HTERT RPE-1 (cell line): ENCODE data around the gene SQOR.

Source experiments
- in situ Hi-C: fragments of 300-500 bp; cut with MboI; formaldehyde crosslinking; loops from 4 replicates; pipeline ENCODE4 v1.14.3; 2020; ENCODE audit warnings: low sequenced_read_pairs

SQOR gene

DNA sequence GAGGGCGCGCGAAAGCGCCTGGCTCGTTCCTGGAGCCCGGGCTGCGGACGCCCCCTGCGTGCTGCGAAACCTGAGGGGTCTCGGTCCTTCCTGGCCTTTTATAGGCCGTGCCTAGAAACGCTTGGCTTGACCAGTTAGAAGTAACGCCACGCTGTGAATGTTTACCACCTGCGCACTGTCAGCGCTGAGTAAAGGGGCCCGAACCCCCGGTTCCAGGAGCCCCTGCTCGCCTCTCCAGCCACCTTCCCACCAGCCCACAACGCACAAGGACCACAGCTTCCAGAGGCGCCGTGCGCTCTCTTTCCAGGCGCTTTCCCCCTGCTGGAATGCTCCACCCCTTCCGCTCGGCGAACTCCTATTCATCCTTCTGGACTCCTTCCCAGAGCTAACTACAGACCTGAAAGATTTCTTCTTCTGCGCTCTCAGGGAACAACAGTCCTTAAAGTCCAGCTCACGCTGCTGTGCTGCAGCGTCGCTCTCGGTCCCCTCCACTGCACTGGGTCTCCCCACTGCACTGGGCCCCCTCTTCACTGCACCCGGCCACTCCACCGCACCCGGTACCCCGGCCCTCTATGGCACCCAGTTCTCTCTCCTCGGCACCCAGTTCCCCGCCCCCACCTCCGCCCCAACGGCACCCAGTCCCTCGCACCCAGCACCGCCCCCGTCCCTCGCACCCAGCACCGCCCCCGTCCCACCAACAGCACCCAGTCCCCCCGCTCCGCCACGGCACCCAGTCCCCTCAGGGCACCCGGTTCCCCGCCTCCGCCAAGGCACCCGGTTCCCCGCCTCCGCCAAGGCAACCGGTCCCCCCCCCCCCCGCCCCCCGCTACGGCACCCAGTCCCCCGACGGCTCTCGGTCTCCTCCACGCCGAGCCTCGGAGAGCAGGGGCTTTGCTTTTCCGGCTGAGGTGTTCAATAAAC, 69.8 kb downstream of the SQOR start:
- in situ Hi-C loops, result no loop called here

DNA sequence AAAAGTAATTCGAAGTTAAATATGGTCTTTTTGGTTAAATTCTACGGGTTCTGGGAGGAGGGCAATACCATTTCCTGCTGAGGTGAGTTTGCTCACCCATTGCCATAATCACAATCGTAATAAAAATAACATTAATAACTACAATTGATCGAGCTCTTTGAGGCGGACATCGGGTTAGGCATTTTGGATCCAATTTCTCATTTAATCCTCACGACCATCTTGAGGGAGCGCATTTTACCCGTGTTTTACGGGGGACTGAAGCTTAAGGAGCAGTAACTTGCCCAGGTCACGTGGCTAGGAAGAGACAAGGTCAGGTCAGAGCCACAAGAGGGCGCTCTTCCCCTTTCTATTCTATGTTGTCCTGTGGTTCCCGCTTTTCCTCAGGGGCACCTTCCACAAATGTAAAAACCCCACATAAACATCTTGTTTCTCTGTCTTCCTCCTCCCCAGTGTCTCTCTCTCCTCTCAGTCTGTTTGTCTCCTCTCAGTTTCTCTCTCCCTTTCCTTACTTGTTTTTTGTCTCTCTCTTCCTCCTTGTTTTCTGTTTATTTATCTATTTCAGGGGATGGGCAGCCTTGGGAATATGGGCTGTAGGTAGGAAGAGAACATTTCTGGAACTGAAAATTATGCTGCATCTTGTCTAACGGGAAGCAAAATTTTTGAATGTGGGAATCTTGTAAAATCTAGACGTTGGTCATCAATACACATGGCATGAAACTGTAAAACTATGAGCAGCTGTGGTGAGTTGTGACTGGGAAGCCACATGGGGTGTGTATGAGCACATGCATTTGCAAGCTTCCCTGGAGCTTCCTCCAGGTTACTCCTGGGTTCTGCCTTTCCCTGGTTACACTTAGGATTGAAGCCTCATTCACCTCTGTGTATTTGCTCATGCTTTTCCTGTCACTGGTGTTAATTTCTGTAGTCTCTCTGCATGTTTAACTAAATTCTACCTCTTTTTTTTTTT, 71.0 kb downstream of the SQOR start:
- in situ Hi-C loops, result no loop called here

DNA sequence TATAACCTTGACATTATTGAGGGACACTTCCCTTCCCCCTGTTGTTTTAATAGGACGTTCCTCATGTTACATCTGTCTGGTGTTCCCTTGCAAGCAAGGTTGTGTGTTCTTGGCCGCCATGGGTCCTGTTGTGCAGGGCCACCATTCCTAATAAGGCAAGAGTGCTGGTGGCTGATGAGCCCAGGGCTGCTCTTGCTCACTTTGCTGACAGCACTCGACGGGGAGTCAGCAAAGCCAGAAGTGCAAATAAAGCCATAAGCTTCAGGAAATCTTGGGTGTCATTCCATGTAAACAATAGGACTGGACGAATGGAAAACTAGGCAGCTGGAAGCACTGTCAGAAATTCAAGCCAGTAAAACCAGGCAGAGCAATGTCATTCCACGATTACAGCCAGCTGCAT, 75.8 kb downstream of the SQOR start:
- in situ Hi-C loops, result no loop called here

DNA sequence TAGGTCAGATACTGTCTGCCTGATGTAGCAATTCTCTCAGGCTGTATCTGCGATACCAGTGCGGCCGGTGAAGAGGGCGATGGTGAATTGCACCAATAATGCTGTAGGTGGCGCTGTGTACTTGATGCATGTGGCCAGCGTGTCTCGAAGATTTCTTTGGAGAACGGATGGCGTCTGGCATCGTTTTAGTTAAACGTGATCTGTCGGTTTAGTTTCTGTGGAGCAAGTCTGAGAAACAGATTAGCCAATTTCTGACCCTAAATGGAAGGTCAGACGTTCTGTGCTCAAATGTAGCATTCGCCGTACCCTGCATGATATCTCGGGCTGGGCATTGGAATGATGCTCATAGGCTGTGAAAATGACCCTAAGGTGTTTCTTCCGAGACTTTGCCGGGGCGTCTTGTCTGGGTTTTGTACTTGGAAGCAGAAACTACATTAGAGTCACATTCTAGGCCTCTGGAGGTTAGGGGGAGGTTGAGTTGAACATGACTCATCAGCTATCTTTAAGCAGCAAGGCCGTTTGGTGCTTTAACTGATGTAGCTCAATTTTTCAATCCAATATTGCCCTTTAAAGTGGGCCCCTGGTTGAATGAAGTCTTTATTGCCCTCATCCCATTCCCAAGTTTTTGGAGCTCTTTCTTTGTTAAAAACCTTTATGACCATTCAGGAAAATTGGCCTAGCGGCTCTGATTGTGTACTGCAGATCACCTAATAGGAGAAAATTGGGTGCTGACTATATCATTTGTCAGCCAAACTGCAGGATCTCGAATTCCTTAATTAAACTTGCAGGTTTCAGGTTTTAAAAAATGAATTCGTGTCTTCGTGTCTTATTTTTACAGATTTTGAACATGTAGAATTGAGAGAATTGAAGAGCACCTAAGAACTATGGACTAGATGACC, 80.0 kb downstream of the SQOR start:
- in situ Hi-C loops, result no loop called here

DNA sequence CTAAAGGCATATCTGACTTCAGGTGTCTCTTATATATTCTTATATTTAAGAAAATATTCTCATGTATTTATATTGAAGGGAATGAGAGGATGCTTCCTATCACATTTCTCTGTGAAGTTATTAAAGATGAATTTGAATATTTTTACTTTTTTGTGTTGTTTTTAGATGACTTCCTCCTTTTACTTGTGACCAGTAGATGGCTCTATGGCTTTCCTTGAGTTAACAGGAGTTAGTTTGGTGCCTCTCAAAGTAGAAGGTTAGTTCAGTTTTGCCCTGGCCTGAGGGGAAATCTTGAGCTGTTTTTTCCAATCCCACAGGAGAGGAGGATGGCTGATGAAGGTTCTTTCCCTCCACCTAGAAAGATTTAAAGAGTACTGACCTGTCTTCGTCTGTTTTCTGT, 80.7 kb downstream of the SQOR start:
- in situ Hi-C loops, result no loop called here

DNA sequence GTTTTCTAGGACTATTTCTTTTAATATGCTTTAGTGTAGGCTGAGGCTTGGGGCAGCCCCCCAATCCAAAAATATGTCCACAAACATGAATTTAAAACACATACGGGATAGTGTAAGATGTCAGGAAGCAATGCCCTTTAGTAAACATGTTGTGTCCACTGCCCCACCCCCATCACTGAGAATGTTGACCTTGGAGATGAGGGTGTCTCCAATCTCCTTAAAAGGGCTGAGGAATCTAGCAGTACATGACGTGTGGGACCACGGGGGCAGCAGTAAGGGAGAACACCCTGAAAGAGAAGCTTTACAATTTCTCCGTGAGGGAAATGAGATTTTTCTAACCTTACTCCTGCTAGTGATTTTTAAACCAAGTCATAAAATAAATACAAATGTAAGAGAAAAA, 84.7 kb downstream of the SQOR start:
- in situ Hi-C loops, result no loop called here

DNA sequence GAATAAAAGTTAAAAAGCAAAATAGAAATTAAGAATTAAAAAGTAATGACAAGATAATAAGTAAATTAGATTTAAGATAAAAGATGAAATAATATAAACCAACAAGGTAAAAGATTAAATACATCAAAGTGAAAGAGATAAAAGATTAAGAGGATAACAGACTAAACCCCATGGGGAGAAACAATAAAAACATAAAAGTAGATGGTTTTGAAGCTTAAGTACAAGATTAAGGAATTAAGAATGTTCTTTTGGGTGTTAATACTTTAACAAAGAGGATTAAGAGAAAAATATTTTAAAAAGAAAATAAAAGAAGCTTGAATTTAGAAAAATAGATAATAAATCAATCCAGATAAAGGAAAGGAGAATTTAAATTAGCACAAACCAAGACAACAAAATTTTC, 85.4 kb downstream of the SQOR start:
- in situ Hi-C loops, result no loop called here

DNA sequence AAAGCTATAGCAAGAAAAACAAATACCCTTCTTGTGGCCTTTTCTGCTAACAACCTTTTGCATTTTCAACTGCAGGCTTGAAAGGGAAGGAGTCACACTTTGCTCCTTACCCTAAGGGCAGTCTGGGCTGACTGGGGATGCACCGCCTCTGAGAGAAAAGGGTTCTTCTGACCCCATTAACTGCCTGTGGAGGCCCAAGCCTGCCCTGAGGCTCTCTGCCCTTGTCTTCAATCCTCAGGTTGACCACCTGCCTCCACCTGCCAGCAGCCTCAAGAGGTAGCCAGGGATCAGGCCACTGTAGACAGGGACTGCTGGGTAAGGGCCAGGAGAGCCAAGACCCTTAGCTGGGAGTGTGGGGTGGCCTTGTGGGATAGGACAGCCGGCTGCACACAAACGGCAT, 93.8 kb downstream of the SQOR start:
- in situ Hi-C loops, result no loop called here

DNA sequence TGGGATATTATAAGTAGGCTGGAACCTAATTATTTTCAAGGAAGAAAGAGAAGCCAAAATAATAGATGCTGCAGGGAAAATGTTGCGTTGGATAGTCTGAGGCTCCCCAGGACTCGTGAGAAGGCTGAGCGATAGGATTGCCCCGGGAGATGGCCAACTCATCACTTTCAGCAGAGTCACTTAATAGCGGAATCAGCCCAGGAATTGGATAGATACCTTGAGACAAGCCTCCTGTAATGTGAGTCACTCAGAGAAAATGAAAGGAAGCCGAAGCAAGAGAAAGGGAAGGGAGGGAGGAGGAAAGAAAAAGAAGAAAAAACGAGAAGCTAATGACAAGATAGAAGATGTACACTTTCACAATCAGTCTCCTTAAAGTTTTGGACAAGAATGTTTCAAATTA, 94.3 kb downstream of the SQOR start:
- in situ Hi-C loops, result no loop called here

DNA sequence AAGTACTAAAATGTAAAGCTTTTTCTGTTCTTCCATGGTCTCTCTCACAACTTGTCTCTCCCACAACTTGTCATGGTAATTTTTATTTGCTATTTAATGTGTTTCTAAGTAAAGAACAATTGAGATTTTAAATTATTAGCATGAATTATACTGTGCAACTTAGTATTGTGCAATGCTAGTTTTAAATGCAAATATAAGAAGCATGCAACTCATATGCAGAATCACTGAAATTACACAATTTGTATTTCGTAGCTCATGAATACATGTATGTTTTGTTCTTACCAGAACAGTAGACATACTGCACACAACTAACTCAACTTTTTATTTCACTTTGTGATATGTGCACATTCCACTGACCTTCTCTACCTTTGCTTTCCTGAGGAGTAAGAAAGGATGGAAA, 96.5 kb downstream of the SQOR start:
- in situ Hi-C loops, result no loop called here

DNA sequence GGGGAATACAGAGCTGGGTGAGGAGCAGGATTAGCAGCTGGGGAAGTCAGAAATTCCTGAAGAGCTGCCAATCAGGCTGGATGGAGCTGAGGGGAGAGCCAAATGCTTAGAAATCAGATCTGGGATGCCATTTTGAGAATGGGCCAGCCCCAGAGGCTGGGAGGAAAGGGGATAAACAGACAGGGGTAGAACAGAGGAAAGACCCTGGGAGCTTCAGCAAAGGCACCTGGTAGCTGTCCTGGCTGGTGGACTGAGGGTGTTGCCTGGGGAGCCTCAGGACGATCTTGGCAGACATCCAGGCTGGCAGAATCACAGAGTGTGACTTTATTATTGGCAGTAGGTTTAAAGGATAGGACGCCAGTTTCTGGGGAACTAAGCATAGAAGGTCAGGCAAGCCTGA, 97.8 kb downstream of the SQOR start:
- in situ Hi-C loops, result no loop called here

DNA sequence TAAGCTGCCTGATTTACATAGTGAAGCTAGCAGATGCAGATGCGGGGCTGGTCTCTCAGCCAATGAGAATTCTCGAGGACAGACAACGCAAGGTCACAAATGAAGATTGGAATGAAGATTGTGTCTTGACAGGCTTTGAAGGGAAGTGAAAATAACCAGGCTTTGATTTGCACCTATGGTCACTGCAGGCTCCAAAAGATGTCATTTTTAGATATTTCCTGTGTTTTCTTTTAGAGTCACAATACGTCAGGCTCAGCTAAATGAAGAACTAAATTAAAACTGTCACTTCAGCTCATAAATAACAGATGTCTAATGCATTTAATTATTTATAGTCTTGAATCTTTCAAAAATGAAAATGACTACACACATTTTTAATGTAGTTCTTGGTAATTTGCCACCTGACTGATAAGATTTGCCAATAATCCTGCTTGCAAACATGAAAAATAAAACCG, 99.5 kb downstream of the SQOR start:
- in situ Hi-C loops, result no loop called here
